HepG2 (cell line): Measurements from ENCODE around the gene VWA7. TPM values are rescaled to one million over a fixed set of nuclear protein-coding genes. Genes with fewer than 3 reads are reported as not detected.

Experiments
- ATAC-seq: fragments of 200-7000 bp; cut with Tn5 transposase; 3 replicates; pipeline ENCODE4 v1.9.1; 2020; ENCODE audit warnings: mild to moderate bottlenecking, moderate library complexity
- BruUV-seq: library from RNA; stranded (reverse); fragments of 400-500 nt; replicated peaks from 2 replicates; lab custom pipeline; 2021; lab: Mats Ljungman, UMichigan
- CTCF ChIA-PET: fragments of 300-600 bp; formaldehyde crosslinking; extraction: SDS; loops from one replicate; lab custom pipeline; 2021; ENCODE audit warnings: low total read pairs, inconsistent platforms, low intra/inter-chr PET ratio; lab: Yijun Ruan, JAX
- POLR2A ChIA-PET: fragments of 350-600 bp; sonication (Branson Sonifier 250); formaldehyde crosslinking; loops from one replicate; lab custom pipeline; 2020; ENCODE audit warnings: antibody characterized with exemption, inconsistent platforms; lab: Yijun Ruan, JAX
- DNase-seq: peaks from one replicate; pipeline ENCODE4 v3.0.0-alpha.2; 2015; ENCODE audit warnings: low spot score
- FAIRE-seq: peaks from 3 replicates; lab custom pipeline; 2011; peaks lifted over from hg19 to GRCh38; lab: Jason Lieb, UNC
- H2AFZ ChIP-seq: one replicate; pipeline ENCODE4 v1.6.1; 2011; ENCODE audit warnings: low read length, inconsistent platforms
- H3K27ac ChIP-seq: fragments of 300-600 bp; 3 replicates; pipeline ENCODE4 v1.8.0; 2011; ENCODE audit warnings: mixed run types, mild to moderate bottlenecking, mixed read lengths, low read length, inconsistent platforms; ENCODE audit not compliant: insufficient read depth; ENCODE audit errors: extremely low read length
- H3K27me3 ChIP-seq, 2 experiments: fragments of 200-600 bp in 1 of 2; 2 replicates in 1 of 2; 3 replicates in 1 of 2; pipeline versions ENCODE4 v1.6.0 to v1.8.0; 2011; ENCODE audit warnings: low read length in 2 of 2, mild to moderate bottlenecking in 2 of 2, moderate library complexity in 2 of 2, inconsistent platforms in 1 of 2; ENCODE audit not compliant: insufficient read depth in 2 of 2, control insufficient read depth in 1 of 2
- H3K36me3 ChIP-seq, 2 experiments: fragments of 200-600 bp in 1 of 2; replicated peaks in 1 of 2; 2 replicates in 1 of 2; 3 replicates in 1 of 2; pipeline versions ENCODE4 v1.5.1 to v1.8.0; 2011; ENCODE audit warnings: low read length in 2 of 2, inconsistent platforms in 1 of 2; ENCODE audit not compliant: insufficient read depth in 2 of 2, control insufficient read depth in 1 of 2
- H3K4me1 ChIP-seq: 2 replicates; pipeline ENCODE4 v1.5.1; 2012; ENCODE audit warnings: low read length, inconsistent platforms; ENCODE audit not compliant: insufficient read depth
- H3K4me2 ChIP-seq: 2 replicates; pipeline ENCODE4 v1.6.0; 2011; ENCODE audit warnings: low read depth, low read length, inconsistent platforms
- H3K4me3 ChIP-seq, 3 experiments: fragments of 200-600 bp in 1 of 3; sonication (generic), shearing (Covaris generic) in 1 of 3; replicated peaks in 1 of 3; 2 replicates each; pipeline ENCODE4 v1.5.1; 2011 to 2016; ENCODE audit warnings: low read length in 3 of 3, inconsistent platforms in 2 of 3, low read depth in 2 of 3, mild to moderate bottlenecking in 2 of 3, control low read depth in 1 of 3, mixed read lengths in 1 of 3; ENCODE audit not compliant: insufficient read depth in 1 of 3
- H3K79me2 ChIP-seq: one replicate; pipeline ENCODE4 v1.6.1; 2011; ENCODE audit warnings: low read length, inconsistent platforms; ENCODE audit not compliant: insufficient read depth
- H3K9ac ChIP-seq: 2 replicates; pipeline ENCODE4 v1.6.0; 2011; ENCODE audit warnings: mild to moderate bottlenecking, low read depth, low read length, inconsistent platforms; ENCODE audit not compliant: insufficient read depth
- H3K9me3 ChIP-seq: 2 replicates; pipeline ENCODE4 v1.5.1; 2012; ENCODE audit warnings: mild to moderate bottlenecking, low read length
- H4K20me1 ChIP-seq: 2 replicates; pipeline ENCODE4 v1.6.0; 2011; ENCODE audit warnings: inconsistent platforms, mild to moderate bottlenecking, low read length, moderate library complexity; ENCODE audit not compliant: insufficient read depth
- EEA1 ChIP-seq: sonication (generic); formaldehyde crosslinking; IDR thresholded peaks from 2 replicates; pipeline ENCODE4 v1.5.1; 2020; ENCODE audit warnings: mild to moderate bottlenecking, missing genetic modification reagents, borderline replicate concordance
- IRF1 ChIP-seq: sonication (generic); formaldehyde crosslinking; IDR thresholded peaks from 2 replicates; pipeline ENCODE4 v1.4.0; 2020; ENCODE audit warnings: low read depth, mild to moderate bottlenecking, missing genetic modification reagents
- KAT2B ChIP-seq: fragments of 150-350 bp; IDR thresholded peaks from 2 replicates; pipeline ENCODE4 v1.6.1; 2014; ENCODE audit warnings: low read depth, low read length, borderline replicate concordance
- SAP130 ChIP-seq: IDR thresholded peaks from 2 replicates; pipeline ENCODE4 v1.6.1; 2016; ENCODE audit warnings: low read depth
- SIN3B ChIP-seq: fragments of 150-350 bp; IDR thresholded peaks from 2 replicates; pipeline ENCODE4 v1.6.1; 2014; ENCODE audit warnings: low read length
- THRA ChIP-seq: sonication (generic); formaldehyde crosslinking; IDR thresholded peaks from 2 replicates; pipeline ENCODE4 v1.4.0; 2020; ENCODE audit warnings: missing genetic modification reagents, borderline replicate concordance
- XRCC5 ChIP-seq: fragments of 200-400 bp; formaldehyde crosslinking; optimal IDR thresholded peaks from 2 replicates; pipeline ENCODE3; 2017; ENCODE audit warnings: mild to moderate bottlenecking, low read length
- ZNF205 ChIP-seq: IDR thresholded peaks from 2 replicates; pipeline ENCODE4 v1.6.1; 2018; ENCODE audit warnings: missing biosample characterization, missing genetic modification reagents
- ZNF350 ChIP-seq: sonication (generic); formaldehyde crosslinking; IDR thresholded peaks from 2 replicates; pipeline ENCODE4 v1.4.0; 2020; ENCODE audit warnings: mild to moderate bottlenecking, low read depth, missing genetic modification reagents, borderline replicate concordance
- ZNF672 ChIP-seq: sonication (generic); formaldehyde crosslinking; IDR thresholded peaks from 2 replicates; pipeline ENCODE4 v1.8.1; 2022; ENCODE audit warnings: missing genetic modification reagents
- ZNF761 ChIP-seq: sonication (generic); formaldehyde crosslinking; conservative IDR thresholded peaks from 2 replicates; pipeline ENCODE4 v1.4.0; 2020; ENCODE audit warnings: mild to moderate bottlenecking, missing genetic modification reagents
- ZSCAN5A ChIP-seq: sonication (generic); formaldehyde crosslinking; IDR thresholded peaks from 2 replicates; pipeline ENCODE4 v1.8.0; 2022; ENCODE audit warnings: mild to moderate bottlenecking, missing genetic modification reagents, borderline replicate concordance
- WGBS: methylation state at CpG from one replicate; pipeline ENCODE4 v1.1.6; 2017; ENCODE audit warnings: low lambda C conversion rate; 5-methylcytosine and 5-hydroxymethylcytosine counted together
- in situ Hi-C: cut with HindIII; loops from 2 replicates; pipeline ENCODE4 v1.10.0; 2017; ENCODE audit warnings: low pct_unique_long_range_greater_than_20kb; ENCODE audit not compliant: extremely low pct_ligation_motif_present
- intact Hi-C: fragments of 100-400 bp; cut with micrococcal nuclease; formaldehyde crosslinking; loops from one replicate; pipeline ENCODE4 v1.10.0; 2022; ENCODE audit not compliant: unreplicated experiment
- polyA plus RNA-seq, 8 experiments: library from polyadenylated mRNA; depleted of rRNA in 3 of 8; stranded (reverse) in 7 of 8; unstranded in 1 of 8; fragments of >200 nt; fragmentation: Illumina TruSeq in 4 of 8; extraction: Trizol in 4 of 8; gene quantifications; 2 replicates each; pipeline versions ENCODE4 v1.2.1 to v1.2.3, GENCODE V29; 2011 to 2016; ENCODE audit warnings: low read depth in 4 of 8, missing spikeins in 1 of 8, mixed read lengths in 1 of 8; ENCODE audit not compliant: insufficient read depth in 1 of 8
- total RNA-seq, 5 experiments: library from RNA; depleted of rRNA; stranded (reverse); fragments of >200 nt; fragmentation: Illumina TruSeq; extraction: Trizol; gene quantifications; 2 replicates each; pipeline ENCODE4 v1.2.3, GENCODE V29; 2016; ENCODE audit warnings: low read depth in 1 of 5
- TF ChIP-seq, protein P1 (sequence below): sonication (generic); formaldehyde crosslinking; IDR thresholded peaks from 2 replicates; pipeline ENCODE4 v1.5.1; 2020; ENCODE audit warnings: mild to moderate bottlenecking, moderate library complexity, missing genetic modification reagents

The VWA7 gene
- total and polyA plus RNA-seq, 2 of the 13 experiments (the other 11 are each of a cell fraction or from before 2014, with no cell fraction given): 0.86 to 3.3 TPM

DNA sequence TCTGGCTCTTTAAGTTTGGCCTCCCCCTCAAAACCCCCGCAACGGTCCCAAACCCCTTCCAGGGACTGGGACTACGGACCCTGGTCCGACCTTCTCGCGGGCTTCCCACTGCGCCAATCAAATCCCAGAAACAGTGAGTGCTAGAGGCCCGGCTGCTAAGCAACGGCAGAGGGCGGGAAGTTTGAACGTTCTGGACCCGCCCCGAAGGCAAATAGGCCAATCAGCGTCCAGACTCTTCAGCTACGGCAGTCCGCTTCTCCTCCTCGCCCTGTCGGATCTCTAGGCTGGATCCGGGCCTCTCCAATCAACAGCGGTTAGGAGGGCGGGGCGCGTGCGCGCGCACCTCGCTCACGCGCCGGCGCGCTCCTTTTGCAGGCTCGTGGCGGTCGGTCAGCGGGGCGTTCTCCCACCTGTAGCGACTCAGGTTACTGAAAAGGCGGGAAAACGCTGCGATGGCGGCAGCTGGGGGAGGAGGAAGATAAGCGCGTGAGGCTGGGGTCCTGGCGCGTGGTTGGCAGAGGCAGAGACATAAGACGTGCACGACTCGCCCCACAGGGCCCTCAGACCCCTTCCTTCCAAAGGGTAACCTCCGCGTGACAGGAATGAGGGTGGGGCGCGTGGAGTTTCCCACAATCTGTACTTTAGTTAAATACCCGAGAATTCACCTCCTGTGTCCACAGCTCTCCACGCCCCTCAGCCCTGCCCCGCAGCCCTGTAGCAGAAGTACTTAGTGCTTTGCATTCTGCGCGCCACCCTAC lies 37.3 kb downstream of the VWA7 start, which contains the start of gene MSH5 (continued):
- TF ChIP-seq SIN3B (no peak), SAP130 (CRISPR knock-in tag) (peak; percentile 97)

DNA sequence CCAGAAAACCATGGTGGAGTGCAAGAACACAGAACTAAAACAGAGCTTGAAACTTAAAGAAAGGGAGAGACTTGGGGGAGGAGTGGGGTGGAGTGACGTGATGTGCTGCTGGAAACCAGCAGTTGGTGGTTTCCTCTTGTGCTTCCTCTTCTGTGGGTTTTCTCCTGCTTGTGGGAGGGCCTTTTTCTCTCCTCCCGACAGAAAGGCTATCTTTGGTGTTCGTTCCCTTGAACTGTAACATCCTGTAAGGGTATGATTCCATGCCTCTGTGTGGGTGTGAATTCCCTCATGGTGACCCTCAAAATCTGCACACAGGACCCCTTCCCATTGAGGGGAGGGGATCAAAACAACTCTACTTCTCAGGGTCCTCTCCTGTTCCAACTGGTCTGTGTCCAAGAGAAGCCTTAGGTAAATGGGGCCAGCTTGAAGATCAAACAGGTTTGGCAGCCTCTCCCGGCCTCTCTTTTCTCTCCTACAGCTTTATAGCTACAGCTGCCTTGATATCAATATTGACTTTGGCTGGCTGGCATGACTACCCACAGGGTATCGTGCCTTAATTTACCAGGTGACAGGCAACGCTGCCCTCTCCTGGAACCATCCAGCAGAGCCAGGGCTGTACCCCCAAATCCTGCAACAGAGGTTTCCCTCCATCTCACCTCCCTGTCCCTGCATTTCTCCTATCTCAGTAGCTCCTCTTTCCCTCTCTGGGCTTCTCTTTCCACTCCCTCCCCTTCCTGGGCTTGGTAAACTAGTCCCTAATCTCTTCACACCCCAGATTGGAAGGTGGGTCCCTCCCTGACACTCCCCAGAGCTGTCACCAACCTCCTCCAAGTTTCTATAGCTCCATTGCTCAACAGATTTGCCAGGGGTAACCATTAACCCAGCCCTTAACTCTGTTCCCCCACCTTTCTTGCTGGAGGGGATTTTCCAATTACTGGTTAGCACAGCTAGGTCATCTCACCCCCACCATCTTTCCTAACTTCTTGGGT lies 38.8 kb downstream of the VWA7 start:
- in situ Hi-C loops (no loop called here), intact Hi-C loops (loop anchor here (1.0 to 5.0 kb wide), 4 partner anchors 9 to 97 kb away; partner anchors contain the start of genes ABHD16A, DDAH2 and LSM2)
- CTCF ChIA-PET: interaction anchor here (1.7 kb wide), 1 partner anchor 9 kb away, joined by 4 read pairs; the partner anchor contains the start of gene DDAH2
- TSS peak; percentile 60 for BruUV-seq
- Histone ChIP-seq H2AFZ (no peak overlapping the region), H3K9ac (peak overlapping the region; percentile 98), H4K20me1 (peaks cover 16% of the 10 kb centered on the region; the same call in 1 of the 2 replicates), H3K4me1 (peaks cover 58% of the 10 kb centered on the region), H3K27me3 (no peaks in the 10 kb centered on the region; a peak in 1 of 5 replicates), H3K9me3 (no peaks in the 10 kb centered on the region), H3K79me2 (peaks cover 38% of the 10 kb centered on the region), H3K4me2 (peak overlapping the region; percentile 98), H3K27ac (peak overlapping the region; percentile 99), H3K4me3 (peak overlapping the region; percentile 48 to 92 (median 92)), H3K36me3 (peaks cover 7 to 22% of the 10 kb centered on the region in 2 experiments)
- peak; percentile 98 for FAIRE-seq
- 1% methylated on average over 6 of the region's 6 CpGs for WGBS
- POLR2A ChIA-PET: interaction anchor here (0.8 to 11.3 kb wide), 60 partner anchors 9 to 1233 kb away, joined by 3 to 279 read pairs (median 8); partner anchors contain the start of genes ABHD16A, APOM, ATF6B and BAG6
- peak; percentile 97 for DNase-seq
- peak; percentile 25 for ATAC-seq
- TF ChIP-seq EEA1 (CRISPR knock-in tag) (0 out of 2 replicates have a peak, but pooled peaks have one; percentile 37), XRCC5 (peak; percentile 13), ZNF350 (CRISPR knock-in tag) (no peak), THRA (peak; percentile 81; the same call in 1 of the 2 replicates), ZNF761 (CRISPR knock-in tag) (peak; percentile 34; the same call in 1 of the 2 replicates), KAT2B (no peak), IRF1 (CRISPR knock-in tag) (no peak), ZNF672 (CRISPR knock-in tag) (no peak; the same call in 1 of the 2 replicates), ZNF205 (CRISPR knock-in tag) (0 out of 2 replicates have a peak, but pooled peaks have one; percentile 73), ZSCAN5A (CRISPR knock-in tag) (peak; percentile 59; the same call in 1 of the 2 replicates)
- TF ChIP-seq, protein P1, sequence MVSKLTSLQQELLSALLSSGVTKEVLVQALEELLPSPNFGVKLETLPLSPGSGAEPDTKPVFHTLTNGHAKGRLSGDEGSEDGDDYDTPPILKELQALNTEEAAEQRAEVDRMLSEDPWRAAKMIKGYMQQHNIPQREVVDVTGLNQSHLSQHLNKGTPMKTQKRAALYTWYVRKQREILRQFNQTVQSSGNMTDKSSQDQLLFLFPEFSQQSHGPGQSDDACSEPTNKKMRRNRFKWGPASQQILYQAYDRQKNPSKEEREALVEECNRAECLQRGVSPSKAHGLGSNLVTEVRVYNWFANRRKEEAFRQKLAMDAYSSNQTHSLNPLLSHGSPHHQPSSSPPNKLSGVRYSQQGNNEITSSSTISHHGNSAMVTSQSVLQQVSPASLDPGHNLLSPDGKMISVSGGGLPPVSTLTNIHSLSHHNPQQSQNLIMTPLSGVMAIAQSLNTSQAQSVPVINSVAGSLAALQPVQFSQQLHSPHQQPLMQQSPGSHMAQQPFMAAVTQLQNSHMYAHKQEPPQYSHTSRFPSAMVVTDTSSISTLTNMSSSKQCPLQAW (CRISPR knock-in tag): peak; percentile 97
